NCI-H1048 (cell line): Measurements from ENCODE around the gene NUF2.
"Not testable (repeated sequence)": the region's sequence is repeated elsewhere in the genome, so short reads cannot be mapped to it uniquely, and the experiment has no call there.

ENCODE experiments used
- DNase-seq: peaks from one replicate; lab custom pipeline; 2025; lab: John Stamatoyannopoulos, UW

Gene NUF2

GRCh38 chr1:163335216-163335615, 13.5 kb downstream of the NUF2 start:
- DNase-seq: no peak

GRCh38 chr1:163337631-163338030, 15.9 kb downstream of the NUF2 start:
- DNase-seq: no peak

GRCh38 chr1:163346326-163346870, 24.6 kb downstream of the NUF2 start:
- DNase-seq: no peak

- DNase-seq: no peak
Measured at GRCh38 chr1:163347106-163347505, 25.4 kb downstream of the NUF2 start.

GRCh38 chr1:163351912-163352311, 30.2 kb downstream of the NUF2 start:
- DNase-seq: no peak

GRCh38 chr1:163357378-163357777, 35.6 kb downstream of the NUF2 start:
- DNase-seq: no peak

GRCh38 chr1:163358172-163358571, 36.4 kb downstream of the NUF2 start:
- not testable (repeated sequence) for DNase-seq

GRCh38 chr1:163361123-163361934, 39.6 kb downstream of the NUF2 start:
- peak; percentile 43 for DNase-seq

GRCh38 chr1:163365186-163365585, 43.4 kb downstream of the NUF2 start:
- no peak for DNase-seq

- no peak for DNase-seq
Measured at GRCh38 chr1:163366555-163366954, 44.8 kb downstream of the NUF2 start.

GRCh38 chr1:163367721-163368120, 46.0 kb downstream of the NUF2 start:
- DNase-seq: peak; percentile 45

- no peak for DNase-seq
Measured at GRCh38 chr1:163372576-163372975, 50.8 kb downstream of the NUF2 start.

- DNase-seq: no peak
Measured at GRCh38 chr1:163378554-163378953, 56.8 kb downstream of the NUF2 start.

GRCh38 chr1:163379801-163380200, 58.0 kb downstream of the NUF2 start:
- no peak for DNase-seq

GRCh38 chr1:163381487-163382184, 59.9 kb downstream of the NUF2 start:
- DNase-seq: no peak

GRCh38 chr1:163382395-163382794, 60.6 kb downstream of the NUF2 start:
- no peak for DNase-seq

GRCh38 chr1:163387146-163387545, 65.4 kb downstream of the NUF2 start:
- no peak for DNase-seq

GRCh38 chr1:163388970-163389369, 67.2 kb downstream of the NUF2 start:
- DNase-seq: no peak

- no peak for DNase-seq
Measured at GRCh38 chr1:163395790-163396189, 74.0 kb downstream of the NUF2 start.

GRCh38 chr1:163397451-163398200, 75.9 kb downstream of the NUF2 start:
- DNase-seq: no peak

GRCh38 chr1:163399001-163399400, 77.2 kb downstream of the NUF2 start:
- DNase-seq: no peak

GRCh38 chr1:163399976-163400601, 78.3 kb downstream of the NUF2 start:
- no peak for DNase-seq
